Ascending aorta (tissue), 2 donors: ENCODE results near the gene HBE1. TPM values are rescaled to one million over a fixed set of nuclear protein-coding genes. Genes with fewer than 3 reads are reported as not detected.

Source experiments
- DNase-seq, 2 donors: peaks; one replicate each; pipeline ENCODE4 v3.0.0-alpha.2; 2019; ENCODE audit warnings: low spot score in 2 of 2
- H3K27ac ChIP-seq, 2 donors: fragments of 200-600 bp; sonication (generic); one replicate each; pipeline ENCODE4 v1.5.1; 2016 to 2017; ENCODE audit warnings: mild to moderate bottlenecking in 1 of 2
- H3K27me3 ChIP-seq: fragments of 200-600 bp; sonication (generic); one replicate; pipeline ENCODE4 v1.5.1; 2017
- H3K36me3 ChIP-seq, 2 donors: fragments of 200-600 bp; sonication (generic); one replicate each; pipeline ENCODE4 v1.5.1; 2016
- H3K4me1 ChIP-seq, 2 donors: fragments of 200-600 bp; sonication (generic); one replicate each; pipeline ENCODE4 v1.5.1; 2016 to 2017; ENCODE audit warnings: mild to moderate bottlenecking in 1 of 2
- H3K4me3 ChIP-seq, 2 donors: fragments of 200-600 bp; sonication (generic); one replicate each; pipeline ENCODE4 v1.5.1; 2016 to 2017; ENCODE audit warnings: mild to moderate bottlenecking in 1 of 2
- H3K9me3 ChIP-seq, 2 donors: fragments of 200-600 bp; sonication (generic); one replicate each; pipeline ENCODE4 v1.5.1; 2016
- CTCF ChIP-seq, 3 experiments: fragments of 200-600 bp in 2 of 3; fragments of 450-650 bp in 1 of 3; sonication (generic) in 2 of 3; IDR thresholded peaks; one replicate each; pipeline ENCODE4 v1.5.1; 2016 to 2019; ENCODE audit warnings: antibody characterized with exemption in 3 of 3, mild to moderate bottlenecking in 1 of 3, moderate library complexity in 1 of 3
- intact Hi-C: fragments of 100-400 bp; cut with DNase I; formaldehyde crosslinking; loops from one replicate; pipeline ENCODE4 v1.15.1; 2023
- total RNA-seq: library from RNA; depleted of rRNA; stranded (reverse); fragments of >200 nt; gene quantifications from one replicate; pipeline ENCODE4 v1.1.0, GENCODE V29; 2016

The HBE1 gene
- total RNA-seq, 1 donor from 2014 or later: not detected

GRCh38 chr11:5240056-5240455 is 29.7 kb downstream of the HBE1 start:
- H3K4me1 ChIP-seq: no peaks in the 10 kb centered on the region
- no peak for DNase-seq
- intact Hi-C loops: no loop called here
- H3K27ac ChIP-seq: no peak overlapping the region
- no peaks in the 10 kb centered on the region for H3K27me3 ChIP-seq
- no peaks in the 10 kb centered on the region for H3K36me3 ChIP-seq
- no peaks in the 10 kb centered on the region for H3K9me3 ChIP-seq
- no peak overlapping the region for H3K4me3 ChIP-seq
- no peak for TF ChIP-seq CTCF (IDR thresholded peaks at IDR 0.05)

- H3K36me3 ChIP-seq: no peaks in the 10 kb centered on the region
- no peak overlapping the region for H3K4me3 ChIP-seq
- H3K9me3 ChIP-seq: no peaks in the 10 kb centered on the region
- no peak overlapping the region for H3K27ac ChIP-seq
- no peaks in the 10 kb centered on the region for H3K4me1 ChIP-seq
- H3K27me3 ChIP-seq: no peaks in the 10 kb centered on the region
- no peak for DNase-seq
- intact Hi-C loops: no loop called here
- TF ChIP-seq CTCF (IDR thresholded peaks at IDR 0.05): no peak
Measured at GRCh38 chr11:5239046-5239445, 30.7 kb downstream of the HBE1 start.

- DNase-seq: no peak
- intact Hi-C loops: no loop called here
- no peaks in the 10 kb centered on the region for H3K9me3 ChIP-seq
- no peaks in the 10 kb centered on the region for H3K36me3 ChIP-seq
- no peak overlapping the region for H3K27ac ChIP-seq
- no peaks in the 10 kb centered on the region for H3K27me3 ChIP-seq
- no peak overlapping the region for H3K4me3 ChIP-seq
- TF ChIP-seq CTCF (IDR thresholded peaks at IDR 0.05): no peak
- H3K4me1 ChIP-seq: no peaks in the 10 kb centered on the region
Measured at GRCh38 chr11:5238486-5238885, 31.3 kb downstream of the HBE1 start.

- Histone ChIP-seq H3K36me3 (no peaks in the 10 kb centered on the region), H3K9me3 (no peaks in the 10 kb centered on the region), H3K27me3 (no peaks in the 10 kb centered on the region), H3K27ac (no peak overlapping the region), H3K4me1 (no peaks in the 10 kb centered on the region), H3K4me3 (no peak overlapping the region)
- DNase-seq: no peak
- TF ChIP-seq CTCF (IDR thresholded peaks at IDR 0.05): no peak
- intact Hi-C loops: no loop called here
Measured at GRCh38 chr11:5237420-5237819, 32.3 kb downstream of the HBE1 start.

GRCh38 chr11:5235364-5236095 is 34.2 kb downstream of the HBE1 start:
- intact Hi-C loops: no loop called here
- H3K27me3 ChIP-seq: no peaks in the 10 kb centered on the region
- no peak overlapping the region for H3K27ac ChIP-seq
- no peaks in the 10 kb centered on the region for H3K4me1 ChIP-seq
- DNase-seq: no peak
- H3K4me3 ChIP-seq: no peak overlapping the region
- no peak for TF ChIP-seq CTCF (IDR thresholded peaks at IDR 0.05)
- no peaks in the 10 kb centered on the region for H3K36me3 ChIP-seq
- H3K9me3 ChIP-seq: no peaks in the 10 kb centered on the region
